ENCODE results near the gene SPTLC3. TPM values are rescaled to one million over a fixed set of nuclear protein-coding genes. Genes with fewer than 3 reads are reported as not detected.

SPTLC3 gene
- total and polyA plus RNA-seq, 2 of the 13 experiments (the other 11 are each of a cell fraction or from before 2014, with no cell fraction given) = 20.5 to 95.6 TPM

GRCh38 chr20:13111249-13111911, 102.6 kb downstream of the SPTLC3 start (continued):
- TF ChIP-seq FLYWCH1 (CRISPR knock-in tag; IDR thresholded peaks at IDR 0.05) (no peak), ZNF234 (CRISPR knock-in tag; conservative IDR thresholded peaks at IDR 0.05) (no peak), SAP130 (CRISPR knock-in tag; IDR thresholded peaks at IDR 0.05; ENCODE audit: low read depth) (0 out of 2 replicates have a peak, but pooled peaks have one; percentile 27), HMGXB4 (CRISPR knock-in tag; IDR thresholded peaks at IDR 0.05; ENCODE audit: borderline replicate concordance in 1 of 2, low read depth in 1 of 2) (no peak), PATZ1 (CRISPR knock-in tag; IDR thresholded peaks at IDR 0.05) (no peak), ZNF3 (CRISPR knock-in tag; IDR thresholded peaks at IDR 0.05) (no peak), PBX2 (CRISPR knock-in tag; IDR thresholded peaks at IDR 0.05) (peak; percentile 18; the same call in 1 of the 2 replicates), TFAP4 (IDR thresholded peaks at IDR 0.05; ENCODE audit: borderline replicate concordance, low read depth) (peak; percentile 76; the same call in 1 of the 2 replicates), SRF (IDR thresholded peaks at IDR 0.05; ENCODE audit: low read depth, low read length) (no peak), MNT (IDR thresholded peaks at IDR 0.05) (no peak), ZKSCAN8 (CRISPR knock-in tag; IDR thresholded peaks at IDR 0.05; ENCODE audit: borderline replicate concordance) (no peak), AHDC1 (CRISPR knock-in tag; IDR thresholded peaks at IDR 0.05; ENCODE audit: borderline replicate concordance) (no peak), FOSL2 (CRISPR knock-in tag; IDR thresholded peaks at IDR 0.05) (no peak)
